GM21825 (cell line): ENCODE results near the gene PPP1R11.
"Not testable (repeated sequence)": the region's sequence is repeated elsewhere in the genome, so short reads cannot be mapped to it uniquely, and the experiment has no call there.

ENCODE experiments used
- ATAC-seq: cut with Tn5 transposase; IDR thresholded peaks from one replicate; pipeline ENCODE4 v1.9.1; 2021; ENCODE audit warnings: mild to moderate bottlenecking, moderate library complexity; ENCODE audit not compliant: unreplicated experiment

The PPP1R11 gene

DNA sequence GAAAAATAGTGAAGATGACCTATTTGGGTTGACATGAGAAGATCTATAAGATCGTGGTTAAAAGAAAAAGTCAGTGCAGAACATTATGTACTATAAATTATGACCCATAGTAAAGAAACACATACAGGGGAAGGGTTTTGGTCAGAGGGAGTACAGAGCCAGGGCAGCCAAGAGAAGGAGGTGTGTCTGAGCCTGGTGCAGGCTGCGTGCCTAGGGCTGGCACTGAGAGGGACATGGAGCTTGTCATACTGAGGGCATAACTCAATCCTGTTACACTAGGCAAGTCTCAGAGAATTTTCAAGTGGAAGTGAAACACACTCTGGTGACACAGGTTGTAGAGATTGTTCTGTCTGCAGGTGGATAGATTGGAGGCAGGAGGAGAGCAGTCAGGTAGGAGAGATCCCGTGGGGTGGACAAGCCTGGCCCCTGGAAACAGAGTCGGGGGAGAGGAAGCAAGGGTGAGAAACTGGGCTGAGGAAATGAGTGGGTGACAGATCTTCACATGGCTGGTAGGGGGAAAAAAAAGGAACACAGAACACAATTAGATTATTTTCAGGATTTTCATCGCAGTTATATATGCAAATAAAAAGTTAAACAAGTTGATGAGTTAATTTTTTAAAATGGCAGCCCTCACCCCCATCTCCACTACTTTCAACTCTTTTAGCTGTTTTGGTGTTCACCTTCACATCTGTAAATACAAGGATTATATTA lies 27.1 kb downstream of the PPP1R11 start:
- ATAC-seq: no peak

DNA sequence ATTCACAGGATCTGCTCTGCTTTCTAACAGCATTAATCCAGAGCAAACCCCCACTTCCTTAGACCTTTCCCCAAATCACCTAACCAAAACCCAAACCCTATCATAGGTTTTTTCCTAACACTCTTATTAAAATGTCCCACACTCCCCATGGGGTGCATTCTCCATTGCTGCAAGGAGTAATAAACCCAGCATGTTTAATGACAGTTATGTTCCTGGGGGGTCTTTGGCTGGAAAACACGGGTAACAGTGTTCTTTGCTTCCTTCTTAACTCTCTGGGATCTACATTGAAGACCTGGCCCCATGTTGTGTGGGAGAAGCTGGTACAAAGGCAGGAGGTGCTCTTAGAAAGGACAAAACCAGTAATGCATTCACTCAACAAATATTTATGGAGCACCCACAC lies 29.8 kb downstream of the PPP1R11 start:
- ATAC-seq: no peak

DNA sequence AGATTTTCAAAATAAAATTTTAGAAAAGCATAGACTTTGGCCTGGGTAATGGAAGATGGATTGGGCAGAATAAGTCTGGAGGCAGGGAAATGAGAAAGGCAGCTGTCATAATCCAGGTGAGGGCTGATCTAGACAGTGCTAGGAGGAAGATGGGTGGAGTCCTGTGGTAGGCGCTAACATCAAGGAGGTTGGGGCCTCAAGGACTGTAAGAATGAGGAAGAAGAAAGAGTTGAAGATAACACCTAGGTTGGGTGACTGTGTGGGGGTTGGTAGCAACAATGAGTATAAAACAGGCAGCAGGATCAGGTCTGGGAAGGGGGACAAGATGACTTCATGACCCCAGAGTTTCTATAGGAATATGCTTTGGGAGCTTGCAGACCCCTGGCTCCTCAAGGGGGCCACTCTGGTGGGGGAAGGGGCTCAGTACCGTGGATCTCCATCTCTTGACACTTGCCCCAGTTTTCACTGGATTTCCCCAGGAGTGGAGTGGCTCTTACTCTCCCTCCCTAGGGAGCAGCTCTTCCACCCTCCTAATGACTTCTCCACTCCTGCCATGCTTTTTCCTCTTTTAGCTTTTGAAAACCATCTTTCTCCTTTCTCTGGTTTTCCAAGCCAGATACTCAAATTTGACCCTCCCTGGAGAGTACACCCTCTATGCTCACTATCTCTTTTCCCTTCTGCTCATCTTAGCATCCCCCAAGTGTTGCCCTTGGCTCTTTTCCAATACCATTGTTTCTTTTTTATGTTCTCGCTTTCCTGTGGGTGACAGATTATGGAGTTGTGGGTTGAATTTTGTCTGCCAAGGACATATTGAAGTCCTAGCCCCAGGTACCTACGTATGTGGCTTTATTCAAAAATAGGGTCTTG lies 31.1 kb downstream of the PPP1R11 start:
- no peak for ATAC-seq

DNA sequence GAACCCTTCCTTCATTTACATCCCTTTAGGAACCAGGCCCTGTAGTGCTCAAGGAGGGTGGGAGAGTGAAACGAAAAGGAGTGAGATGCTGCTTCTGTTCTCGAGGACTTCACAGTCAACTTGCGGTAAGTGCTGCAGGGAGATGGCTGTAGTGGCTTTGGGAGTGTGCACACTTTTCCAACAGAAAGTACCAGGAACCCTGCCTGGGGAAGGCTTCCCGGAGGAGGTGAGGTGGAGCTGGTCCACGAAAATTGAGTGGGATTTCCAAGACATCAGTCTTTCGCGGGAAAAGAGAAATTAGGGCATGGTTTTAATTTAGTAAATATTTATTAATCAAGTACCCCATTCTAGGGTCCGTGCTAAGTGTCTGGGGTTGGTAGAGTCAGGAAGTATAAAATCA lies 33.2 kb downstream of the PPP1R11 start:
- no peak for ATAC-seq

DNA sequence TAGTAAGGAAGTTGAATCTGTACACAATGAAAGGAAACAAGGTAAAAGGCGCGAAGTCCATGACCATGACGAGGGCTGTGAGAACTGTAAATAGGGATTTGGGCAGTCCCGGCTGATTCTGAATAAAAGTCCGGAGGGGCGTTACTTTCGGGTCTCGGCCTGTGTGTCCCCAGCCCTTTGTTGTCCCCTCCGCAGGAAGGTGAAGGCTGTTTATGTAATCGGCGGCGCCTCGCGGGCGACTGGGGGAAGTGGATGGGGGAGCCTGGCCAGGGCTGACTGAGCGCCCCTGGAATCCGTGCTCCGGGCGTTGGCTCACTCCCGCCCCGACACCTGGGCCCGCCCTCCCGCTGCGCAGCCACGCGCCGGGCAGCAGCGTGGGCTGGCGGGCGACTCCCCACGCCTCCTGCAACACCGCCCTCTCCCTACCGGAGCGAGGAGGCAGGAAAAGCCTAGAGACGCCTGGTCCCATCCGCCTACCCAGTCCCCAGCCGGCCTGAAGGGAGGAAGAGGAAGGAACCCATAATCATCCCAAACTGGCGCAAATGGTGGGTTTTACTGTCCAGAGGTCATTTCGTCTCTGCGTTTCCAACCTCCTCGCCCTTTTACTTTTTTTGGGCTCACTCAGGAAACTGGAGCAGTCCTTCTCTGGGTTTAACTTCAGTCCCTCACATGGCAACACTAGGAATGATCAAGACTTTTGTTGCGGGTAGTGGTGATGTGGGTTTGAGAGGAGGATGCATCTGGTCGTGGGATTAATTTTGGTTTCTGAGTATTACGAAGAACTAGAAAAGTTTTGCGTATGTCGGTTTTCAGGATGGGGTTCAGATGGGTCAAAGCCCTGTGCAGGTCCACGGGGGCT lies 33.8 kb downstream of the PPP1R11 start:
- ATAC-seq: no peak

DNA sequence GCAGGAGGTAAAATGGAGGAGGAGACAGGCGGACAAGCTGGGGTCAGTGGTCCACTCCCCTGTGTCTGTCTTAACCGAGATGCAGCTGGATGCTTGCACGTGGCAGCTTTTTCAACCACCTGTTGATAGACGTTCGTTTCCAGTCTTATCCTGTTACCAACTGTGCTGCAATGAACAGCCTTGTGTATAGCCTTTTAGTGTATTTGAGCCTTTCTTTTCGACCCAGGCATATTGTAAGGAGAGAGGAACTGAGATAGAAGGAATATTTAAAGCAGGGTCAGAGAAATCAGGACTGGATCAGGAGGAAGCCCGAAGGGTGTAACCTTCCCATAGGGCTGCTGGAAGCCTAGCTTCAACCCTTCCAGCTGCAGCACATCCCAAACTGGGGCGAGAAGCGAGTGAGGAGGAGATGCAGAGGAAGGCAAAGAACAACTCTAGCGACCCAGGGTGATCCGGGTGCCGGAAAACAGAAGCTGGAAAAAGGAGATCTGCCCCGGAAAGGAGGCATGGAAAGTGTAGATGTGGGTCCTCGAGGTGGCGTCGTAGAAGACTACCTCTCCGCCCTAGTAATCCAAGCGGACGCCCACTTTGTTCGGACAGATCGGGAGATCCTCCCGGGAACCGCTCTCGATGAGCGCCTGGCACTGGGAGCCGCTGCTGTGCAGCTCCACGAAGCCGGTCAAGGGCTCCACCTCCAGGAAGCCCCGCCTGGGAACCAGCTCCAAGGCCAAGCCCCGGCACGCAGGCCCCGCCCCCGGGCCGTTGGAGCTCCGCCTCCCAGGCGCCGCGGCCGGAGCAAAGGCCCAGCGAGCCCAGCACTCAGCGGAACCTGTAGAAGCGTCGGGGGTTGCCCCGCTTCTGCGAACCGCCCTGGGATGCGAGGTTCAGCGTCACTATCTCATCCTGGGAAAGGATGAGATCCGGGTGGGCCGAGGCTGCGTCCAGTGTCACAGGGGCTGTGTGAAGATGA lies 34.7 kb downstream of the PPP1R11 start:
- peak; percentile 66 for ATAC-seq

DNA sequence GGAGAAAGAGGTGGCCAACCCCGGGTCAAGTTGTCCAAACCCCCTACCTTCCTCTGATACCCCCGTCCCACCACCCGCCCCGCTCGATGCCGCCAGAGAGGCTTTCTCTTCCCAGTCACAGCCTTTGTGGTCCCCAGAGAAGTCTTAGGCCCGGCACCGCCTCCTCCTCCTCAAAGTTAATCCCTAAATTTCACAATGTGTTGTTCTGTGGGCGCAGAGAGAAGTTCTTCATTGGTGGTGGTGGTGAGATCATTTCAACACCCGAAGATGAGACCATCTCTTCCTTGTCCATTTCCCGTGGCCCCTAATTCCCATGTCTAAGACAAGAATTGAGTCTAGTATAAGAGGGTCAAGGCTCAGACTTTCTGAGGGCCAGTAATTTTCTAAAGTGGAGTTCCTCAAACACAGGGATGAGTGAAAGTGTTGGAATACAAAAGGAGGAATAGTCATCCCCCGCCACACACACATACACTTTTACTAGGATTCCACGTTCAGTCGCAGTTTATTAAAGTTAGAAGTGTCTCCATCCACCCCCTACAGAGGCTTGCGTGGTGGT lies 35.5 kb downstream of the PPP1R11 start:
- no peak for ATAC-seq

DNA sequence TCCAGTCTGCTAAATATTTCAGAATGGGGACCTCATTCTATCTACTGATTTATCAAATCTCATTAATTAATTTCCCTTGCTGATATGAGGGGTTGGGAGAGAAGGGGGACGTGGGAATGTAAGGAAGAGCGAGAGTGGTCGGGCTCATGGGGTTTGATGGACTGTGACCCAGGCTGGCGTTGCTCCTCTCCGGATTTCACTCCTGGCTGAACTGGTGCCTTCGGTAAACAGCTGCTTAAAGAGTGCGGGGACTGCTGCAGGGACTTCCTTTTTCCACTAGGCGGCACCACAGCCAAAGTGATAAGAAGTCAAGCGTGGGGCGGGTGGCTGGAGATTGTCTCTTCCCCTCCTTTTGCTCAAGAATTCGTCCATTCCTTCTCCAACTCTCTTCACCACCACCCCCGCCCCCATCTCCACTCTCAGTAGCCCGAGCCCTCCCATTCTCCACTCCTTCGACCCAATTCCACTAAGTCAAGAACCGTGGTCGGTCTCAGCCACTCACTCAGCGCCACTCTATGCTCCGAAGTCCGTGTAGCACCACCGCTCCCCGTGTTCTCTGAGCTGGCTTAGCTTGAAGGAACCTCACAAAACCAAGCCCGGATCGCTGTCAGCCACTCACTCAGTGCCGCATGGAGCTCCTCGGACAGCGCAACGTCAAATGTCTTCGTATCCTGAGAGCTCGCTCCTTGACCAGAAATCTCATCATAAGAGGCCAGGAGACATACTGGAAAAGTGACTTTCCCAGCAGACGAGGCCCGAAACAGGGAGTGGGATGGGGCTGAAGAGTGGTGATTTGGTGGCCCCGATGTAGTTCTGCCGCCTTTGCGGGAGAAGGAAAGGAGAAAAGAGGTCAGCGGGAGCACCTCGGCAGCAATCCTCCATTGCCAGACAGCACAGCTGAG lies 36.2 kb downstream of the PPP1R11 start:
- no peak for ATAC-seq

DNA sequence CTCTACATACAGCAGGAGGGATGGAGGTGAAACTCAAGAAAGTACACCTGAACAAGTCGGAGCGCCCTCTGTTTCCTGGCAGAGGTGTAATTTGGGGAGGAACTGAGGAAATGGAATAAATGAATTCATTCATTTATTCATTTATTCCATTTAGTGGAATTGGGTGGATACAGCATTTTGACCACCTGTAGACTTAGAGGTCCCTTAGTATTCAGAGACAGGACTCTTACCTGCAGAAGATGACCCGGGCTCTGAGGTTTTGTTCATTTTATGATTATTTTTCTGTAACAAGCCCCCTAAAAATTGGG lies 36.8 kb downstream of the PPP1R11 start:
- no peak for ATAC-seq

DNA sequence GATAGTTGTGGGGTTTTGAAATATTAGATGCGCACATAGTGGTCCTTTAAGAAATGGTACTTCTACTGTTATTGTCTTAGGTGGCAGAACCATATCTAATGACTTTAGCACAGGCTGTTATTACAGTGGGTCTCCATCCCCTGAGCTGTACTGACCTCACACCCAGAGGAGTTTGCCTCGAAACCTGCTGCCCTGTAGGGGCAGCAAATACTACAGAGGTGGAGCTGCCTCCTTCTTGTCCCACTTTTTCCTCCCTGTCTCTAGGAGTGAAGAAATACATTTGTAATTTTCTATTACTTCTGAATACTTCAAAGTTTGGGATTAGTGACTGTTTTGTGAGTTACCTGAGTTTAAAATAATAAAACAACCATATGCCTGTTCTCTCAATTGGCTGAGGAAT lies 37.7 kb downstream of the PPP1R11 start:
- ATAC-seq: no peak

DNA sequence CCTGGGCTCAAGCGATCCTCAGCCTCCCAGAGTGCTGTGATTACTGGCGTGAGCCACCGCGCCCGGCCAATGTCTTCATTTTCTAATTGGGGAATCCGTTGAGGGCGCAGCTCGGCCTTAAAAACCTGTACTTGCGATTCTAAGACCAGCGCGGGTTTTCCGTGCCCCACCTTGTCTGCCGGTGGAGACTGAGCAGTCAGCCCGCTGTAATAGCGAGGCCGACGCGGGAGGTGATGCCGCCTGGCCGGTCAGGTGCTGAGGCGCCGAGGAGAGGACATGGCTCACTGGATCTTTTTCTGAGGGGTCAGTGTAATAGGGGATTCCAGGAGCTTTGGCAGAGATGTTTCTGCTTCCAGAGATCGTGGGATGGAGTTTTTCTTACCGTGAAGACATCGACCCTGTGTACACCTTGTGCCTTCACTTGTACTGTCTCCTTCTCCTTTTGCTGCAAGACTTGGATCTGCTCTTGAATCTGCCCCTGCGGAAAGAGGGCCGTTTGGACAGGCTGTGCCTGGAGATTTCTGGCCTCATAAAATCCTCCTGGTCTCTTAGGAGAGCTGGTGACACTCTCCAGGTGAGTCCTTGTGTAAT lies 44.4 kb downstream of the PPP1R11 start:
- ATAC-seq: no peak

DNA sequence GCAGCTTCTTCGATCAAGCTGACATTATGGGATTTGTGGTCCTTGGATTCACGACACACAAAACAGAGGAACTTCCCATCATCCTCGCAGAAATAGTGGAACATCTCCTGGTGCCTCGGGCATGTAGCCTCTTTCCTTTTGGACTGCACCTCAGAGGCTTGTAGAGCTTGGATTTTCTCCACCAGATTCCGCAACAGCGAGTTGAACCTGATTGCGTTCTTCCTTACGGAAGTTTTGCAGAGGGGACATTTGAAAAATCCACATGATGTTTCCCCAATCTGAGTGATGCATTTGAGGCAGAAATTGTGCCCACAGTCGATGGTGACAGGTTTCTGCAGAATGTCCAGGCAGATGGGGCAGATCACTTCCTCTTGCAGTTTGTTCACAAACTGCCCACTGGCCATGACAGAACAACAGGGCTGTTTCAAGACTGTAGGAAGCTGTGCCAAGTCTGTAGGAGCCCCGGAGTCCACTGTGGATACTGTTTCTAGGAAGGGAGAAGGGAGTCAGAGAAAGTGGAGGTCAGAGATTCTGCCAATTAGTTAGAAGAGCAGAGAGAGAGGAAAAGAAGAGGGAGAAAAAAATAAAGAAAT lies 45.5 kb downstream of the PPP1R11 start:
- ATAC-seq: no peak

DNA sequence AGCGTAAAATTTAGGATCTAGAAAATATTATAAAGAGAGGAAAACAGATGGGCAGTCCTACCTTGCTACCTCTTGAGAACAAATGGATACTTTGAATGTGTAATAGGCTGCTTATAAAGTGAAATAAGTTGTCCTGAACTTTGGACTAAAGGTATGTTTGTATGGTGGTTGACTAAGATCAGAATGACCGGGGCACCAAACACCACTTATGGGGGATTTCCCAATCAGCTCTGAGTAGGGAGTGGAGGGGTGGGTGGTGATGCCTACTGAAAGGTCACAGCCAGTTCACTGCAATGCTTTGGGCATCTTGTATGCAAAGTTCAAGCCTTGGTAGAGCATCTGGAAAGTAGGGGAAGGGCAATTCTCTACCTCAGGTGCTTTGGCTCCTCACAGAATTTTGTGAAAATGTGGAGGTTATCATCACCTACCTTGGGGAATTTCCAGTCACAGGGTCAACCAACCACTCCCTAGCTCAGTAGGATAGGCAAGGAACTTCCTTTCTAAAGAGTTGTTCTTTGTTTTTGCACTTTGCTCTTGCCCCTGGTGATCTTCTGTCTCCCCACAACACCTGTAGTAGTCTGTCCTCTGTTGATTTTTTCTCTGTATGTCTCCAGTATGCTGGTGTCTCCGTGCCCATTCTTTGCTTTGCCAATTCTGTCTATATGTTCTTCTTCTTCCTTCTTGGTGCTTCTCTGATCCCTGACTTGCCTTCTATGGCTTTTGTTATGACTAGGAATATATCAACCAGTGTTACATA lies 46.2 kb downstream of the PPP1R11 start, which contains the start of gene TRIM31:
TSS of gene TRIM31 (minus strand) at position 88 of the 757 bp plus-strand sequence. CDS start 285 bp downstream, outside the sequence.
- ATAC-seq: peak; percentile 63

DNA sequence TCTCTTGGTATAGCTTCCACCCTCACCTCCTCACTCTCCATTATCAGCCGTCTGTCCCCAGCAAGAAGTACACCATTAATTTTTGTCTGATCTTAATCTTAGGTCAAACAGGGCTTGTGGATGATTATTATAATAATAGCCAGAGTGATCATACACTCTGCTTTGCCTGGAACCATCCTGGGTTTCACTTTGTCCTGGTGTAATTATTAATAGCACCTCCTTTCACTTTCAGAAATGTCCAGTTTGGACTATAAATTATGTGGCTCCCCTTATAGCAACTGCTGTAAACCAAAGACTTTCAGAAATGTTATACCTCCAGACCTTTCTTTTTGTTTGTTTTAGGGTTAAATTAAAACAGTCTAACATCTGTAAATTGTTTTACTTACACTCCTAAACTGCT lies 46.8 kb downstream of the PPP1R11 start:
- no peak for ATAC-seq

DNA sequence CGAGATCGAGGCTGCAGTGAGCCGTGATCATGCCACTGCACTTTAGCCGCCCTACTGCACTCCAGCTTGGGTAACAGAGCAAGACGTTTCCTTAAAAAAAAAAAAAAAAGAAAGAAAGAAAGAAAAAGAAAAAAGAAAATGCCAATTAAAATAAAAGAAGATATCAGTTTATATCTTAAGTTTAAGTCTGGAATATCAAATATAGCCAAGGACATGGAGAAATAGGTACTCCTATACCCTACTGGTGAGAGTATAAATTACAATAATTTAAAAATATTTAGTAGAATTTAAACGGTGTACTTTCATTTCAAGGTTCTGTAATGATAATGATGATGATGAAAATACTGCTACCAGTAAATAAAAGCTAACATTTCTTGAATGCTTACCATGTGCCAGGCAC lies 49.7 kb downstream of the PPP1R11 start:
- ATAC-seq: no peak

DNA sequence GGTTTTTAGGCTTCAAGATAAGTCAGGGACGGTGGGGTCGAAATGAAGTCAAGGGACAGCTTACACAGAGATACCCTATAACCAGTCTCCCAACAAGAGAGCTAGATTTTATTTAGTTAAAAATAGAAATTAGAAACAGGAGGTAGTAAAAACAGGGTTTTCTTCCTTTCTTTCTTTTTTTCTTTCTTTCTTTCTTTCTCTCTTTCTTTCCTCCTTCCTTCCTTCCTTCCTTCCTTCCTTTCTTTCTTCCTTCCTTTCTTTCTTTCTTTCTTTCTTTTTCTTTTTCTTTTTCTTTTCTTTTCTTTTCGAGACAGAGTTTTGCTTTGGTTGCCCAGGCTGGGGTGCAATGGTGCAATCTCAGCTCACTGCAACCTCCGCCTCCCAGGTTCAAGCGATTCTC lies 51.7 kb downstream of the PPP1R11 start:
- not testable (repeated sequence) for ATAC-seq
